Mucosa of rectum (tissue), 2 donors: ENCODE data around the gene FBXO34.
A peak's percentile ranks its signal among the peaks of the same experiment; 100 is the strongest.

Source experiments
- H3K27ac ChIP-seq, 2 donors: one replicate each; pipeline ENCODE4 v1.7.0; 2013; ENCODE audit warnings: inconsistent platforms in 2 of 2, low read depth in 2 of 2, low read length in 2 of 2
- H3K27me3 ChIP-seq, 2 donors: one replicate each; pipeline ENCODE4 v1.7.0; 2013; ENCODE audit warnings: low read length in 2 of 2; ENCODE audit not compliant: control insufficient read depth in 2 of 2, insufficient read depth in 2 of 2
- H3K36me3 ChIP-seq, 2 donors: one replicate each; pipeline ENCODE4 v1.7.0; 2013; ENCODE audit warnings: low read length in 2 of 2; ENCODE audit not compliant: control insufficient read depth in 2 of 2, insufficient read depth in 2 of 2
- H3K4me1 ChIP-seq, 2 donors: one replicate each; pipeline ENCODE4 v1.7.0; 2013; ENCODE audit warnings: low read length in 2 of 2, mild to moderate bottlenecking in 1 of 2; ENCODE audit not compliant: control insufficient read depth in 2 of 2, insufficient read depth in 2 of 2
- H3K4me3 ChIP-seq, 2 donors: one replicate each; pipeline ENCODE4 v1.7.0; 2013; ENCODE audit warnings: low read length in 2 of 2
- H3K9ac ChIP-seq, 2 donors: one replicate each; pipeline ENCODE4 v1.7.0; 2013; ENCODE audit warnings: low read length in 2 of 2, low read depth in 1 of 2, mild to moderate bottlenecking in 1 of 2
- H3K9me3 ChIP-seq, 2 donors: one replicate each; pipeline ENCODE4 v1.7.0; 2013; ENCODE audit warnings: low read length in 2 of 2; ENCODE audit not compliant: control insufficient read depth in 2 of 2
- donor health status: healthy.
- donor health status: Normal muscosa, but diverticular disease.

Gene FBXO34

GRCh38 chr14:55384536-55384935 is 113.3 kb downstream of the FBXO34 start:
- H3K4me3 ChIP-seq: no peak overlapping the region
- peaks cover 19 to 25% of the 10 kb centered on the region in 2 donors for H3K36me3 ChIP-seq
- no peaks in the 10 kb centered on the region for H3K27me3 ChIP-seq
- peaks cover 8 to 11% of the 10 kb centered on the region in 2 donors for H3K4me1 ChIP-seq
- H3K9ac ChIP-seq: no peak overlapping the region
- H3K9me3 ChIP-seq: no peaks in the 10 kb centered on the region
- peak overlapping the region; percentile 68 to 90 for H3K27ac ChIP-seq

- H3K9me3 ChIP-seq: no peaks in the 10 kb centered on the region
- peak overlapping the region; percentile 28 to 51 for H3K4me3 ChIP-seq
- H3K4me1 ChIP-seq: peaks cover 8 to 11% of the 10 kb centered on the region in 2 donors
- peaks cover 10 to 12% of the 10 kb centered on the region in 2 donors for H3K36me3 ChIP-seq
- no peaks in the 10 kb centered on the region for H3K27me3 ChIP-seq
- H3K27ac ChIP-seq: peak overlapping the region; percentile 68 to 90
- peak overlapping the region; percentile 7 to 29 for H3K9ac ChIP-seq
These were observed 115.0 kb downstream of the FBXO34 start for GRCh38 chr14:55386037-55386808.

GRCh38 chr14:55387121-55387520 is 115.9 kb downstream of the FBXO34 start:
- Histone ChIP-seq H3K9me3 (no peaks in the 10 kb centered on the region), H3K27ac (peak overlapping the region in 1 of 2 donors; percentile 90), H3K4me3 (no peak overlapping the region), H3K27me3 (no peaks in the 10 kb centered on the region), H3K4me1 (peaks cover 8 to 11% of the 10 kb centered on the region in 2 donors), H3K36me3 (peaks cover 5% of the 10 kb centered on the region in 2 donors), H3K9ac (no peak overlapping the region)

GRCh38 chr14:55388160-55388559 is 116.9 kb downstream of the FBXO34 start:
- H3K9me3 ChIP-seq: no peaks in the 10 kb centered on the region
- H3K9ac ChIP-seq: no peak overlapping the region
- no peak overlapping the region for H3K27ac ChIP-seq
- no peak overlapping the region for H3K4me3 ChIP-seq
- H3K4me1 ChIP-seq: peaks cover 8 to 11% of the 10 kb centered on the region in 2 donors
- no peaks in the 10 kb centered on the region for H3K27me3 ChIP-seq
- H3K36me3 ChIP-seq: peaks cover 5 to 7% of the 10 kb centered on the region in 2 donors

GRCh38 chr14:55389330-55389729 is 118.1 kb downstream of the FBXO34 start:
- H3K9me3 ChIP-seq: no peaks in the 10 kb centered on the region
- H3K27ac ChIP-seq: no peak overlapping the region
- H3K4me1 ChIP-seq: peaks cover 8 to 11% of the 10 kb centered on the region in 2 donors
- H3K4me3 ChIP-seq: no peak overlapping the region
- peaks cover under 1 to 7% of the 10 kb centered on the region in 2 donors for H3K36me3 ChIP-seq
- no peaks in the 10 kb centered on the region for H3K27me3 ChIP-seq
- H3K9ac ChIP-seq: no peak overlapping the region

GRCh38 chr14:55398679-55399078 is 127.5 kb downstream of the FBXO34 start:
- H3K9ac ChIP-seq: no peak overlapping the region
- H3K27ac ChIP-seq: no peak overlapping the region
- H3K27me3 ChIP-seq: no peaks in the 10 kb centered on the region
- H3K9me3 ChIP-seq: no peaks in the 10 kb centered on the region
- H3K4me1 ChIP-seq: no peaks in the 10 kb centered on the region
- H3K4me3 ChIP-seq: no peak overlapping the region
- peaks cover 9 to 11% of the 10 kb centered on the region in 2 donors for H3K36me3 ChIP-seq

- no peak overlapping the region for H3K27ac ChIP-seq
- H3K4me1 ChIP-seq: no peaks in the 10 kb centered on the region
These were observed 128.0 kb downstream of the FBXO34 start for GRCh38 chr14:55399183-55399582.

GRCh38 chr14:55399852-55400251 is 128.6 kb downstream of the FBXO34 start:
- Histone ChIP-seq H3K9me3 (no peaks in the 10 kb centered on the region), H3K9ac (no peak overlapping the region), H3K4me3 (no peak overlapping the region), H3K27ac (no peak overlapping the region), H3K36me3 (peaks cover 3 to 7% of the 10 kb centered on the region in 2 donors), H3K4me1 (no peaks in the 10 kb centered on the region), H3K27me3 (no peaks in the 10 kb centered on the region)

More at GRCh38 chr14:55399183-55399582, 128.0 kb downstream of the FBXO34 start:
- no peak overlapping the region for H3K9ac ChIP-seq
- H3K9me3 ChIP-seq: no peaks in the 10 kb centered on the region
- no peaks in the 10 kb centered on the region for H3K27me3 ChIP-seq
- H3K36me3 ChIP-seq: peaks cover 9 to 11% of the 10 kb centered on the region in 2 donors
- no peak overlapping the region for H3K4me3 ChIP-seq

GRCh38 chr14:55401751-55402150 is 130.5 kb downstream of the FBXO34 start:
- H3K27ac ChIP-seq: no peak overlapping the region
- H3K36me3 ChIP-seq: peaks cover 0 to 3% of the 10 kb centered on the region in 2 donors
- no peak overlapping the region for H3K9ac ChIP-seq
- no peaks in the 10 kb centered on the region for H3K27me3 ChIP-seq
- no peak overlapping the region for H3K4me3 ChIP-seq
- no peaks in the 10 kb centered on the region for H3K4me1 ChIP-seq
- H3K9me3 ChIP-seq: no peaks in the 10 kb centered on the region
